ENCODE measurements around the gene NRL. TPM values are rescaled to one million over a fixed set of nuclear protein-coding genes. Genes with fewer than 3 reads are reported as not detected.
"Not testable (repeated sequence)": the region's sequence is repeated elsewhere in the genome, so short reads cannot be mapped to it uniquely, and the experiment has no call there.

The NRL gene
- total RNA-seq, 1 donor from 2014 or later: 3.5 TPM

- DNase-seq (ENCODE audit: low spot score) (no peak), ATAC-seq (no peak)
Measured at GRCh38 chr14:24127673-24128072, 12.9 kb upstream of the NRL start.

- DNase-seq (ENCODE audit: low spot score): no peak
Measured at GRCh38 chr14:24126939-24127338, 12.2 kb upstream of the NRL start.

DNA sequence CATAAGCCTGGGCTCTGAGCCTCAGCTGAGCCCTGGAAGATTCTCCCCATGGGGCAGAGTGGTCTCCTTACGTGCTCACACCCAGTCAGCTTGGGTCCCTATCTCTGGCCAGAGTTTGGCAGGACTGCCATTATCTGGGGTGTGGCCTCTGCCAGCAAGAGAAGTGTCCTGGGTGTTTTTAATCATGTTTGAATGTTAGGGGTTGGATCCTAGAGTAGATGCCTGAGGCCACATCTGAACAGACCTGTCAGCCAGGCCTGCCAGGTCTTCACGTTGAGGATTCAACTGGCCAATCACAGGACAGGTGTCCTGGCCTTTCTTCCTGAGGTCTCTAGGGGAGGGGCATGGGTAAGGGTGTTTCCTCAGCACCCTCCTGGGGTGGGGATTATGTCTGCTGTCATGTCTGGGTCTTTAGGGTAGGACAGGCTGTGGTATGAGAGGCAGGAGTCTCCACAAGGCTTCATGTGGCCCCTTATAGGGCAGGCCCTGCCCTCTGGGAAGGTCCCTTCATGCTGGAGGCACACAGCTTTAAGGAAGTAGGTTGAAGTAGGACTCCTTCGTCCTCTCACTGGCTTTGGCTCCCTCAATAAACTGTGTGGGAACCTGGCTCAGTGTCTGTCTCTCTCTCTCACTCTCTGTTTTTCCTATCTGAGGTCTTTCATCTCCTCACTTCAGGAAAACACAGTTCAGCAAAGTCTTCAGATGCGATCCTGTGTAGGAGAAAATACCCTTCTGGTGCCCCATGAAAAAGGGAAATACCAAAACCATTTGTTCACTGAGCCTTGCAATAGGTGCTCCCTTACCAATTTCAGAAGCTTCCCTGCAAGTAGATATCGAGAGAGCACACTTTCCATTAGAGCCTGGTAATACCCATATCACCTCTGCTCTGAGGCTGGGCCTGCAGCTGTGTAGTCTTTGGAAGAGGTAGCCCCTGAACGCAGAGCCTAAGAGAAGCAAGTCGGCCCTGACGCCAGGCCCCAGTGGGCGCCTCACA, 9.0 kb upstream of the NRL start:
- DNase-seq (ENCODE audit: low spot score) (no peak), ATAC-seq (peak; percentile 5)

More at GRCh38 chr14:24126939-24127338, 12.2 kb upstream of the NRL start:
- no peak for ATAC-seq

GRCh38 chr14:24122898-24123297, 8.1 kb upstream of the NRL start:
- ATAC-seq: peak; percentile 4
- DNase-seq (ENCODE audit: low spot score): no peak

- DNase-seq (ENCODE audit: low spot score): no peak
- ATAC-seq: no peak
Measured at GRCh38 chr14:24122416-24122815, 7.7 kb upstream of the NRL start.

DNA sequence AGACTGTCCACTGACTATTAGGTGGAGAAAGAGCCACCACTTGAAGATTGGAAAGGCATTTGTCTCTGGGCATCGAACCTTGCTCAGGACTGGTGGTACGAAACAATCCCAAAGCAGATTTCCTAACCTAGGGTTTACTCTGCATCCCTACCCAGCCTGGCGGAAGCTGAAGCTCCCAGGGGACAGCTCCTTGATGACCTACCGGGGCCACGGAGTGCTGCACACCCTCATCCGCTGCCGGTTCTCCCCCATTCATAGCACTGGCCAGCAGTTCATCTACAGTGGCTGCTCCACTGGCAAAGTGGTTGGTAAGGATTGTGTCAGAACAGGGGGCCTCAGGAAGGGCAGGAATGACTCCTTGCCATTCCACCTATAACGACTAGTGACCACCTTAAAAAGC, 6.5 kb upstream of the NRL start:
- no peak for ATAC-seq

DNA sequence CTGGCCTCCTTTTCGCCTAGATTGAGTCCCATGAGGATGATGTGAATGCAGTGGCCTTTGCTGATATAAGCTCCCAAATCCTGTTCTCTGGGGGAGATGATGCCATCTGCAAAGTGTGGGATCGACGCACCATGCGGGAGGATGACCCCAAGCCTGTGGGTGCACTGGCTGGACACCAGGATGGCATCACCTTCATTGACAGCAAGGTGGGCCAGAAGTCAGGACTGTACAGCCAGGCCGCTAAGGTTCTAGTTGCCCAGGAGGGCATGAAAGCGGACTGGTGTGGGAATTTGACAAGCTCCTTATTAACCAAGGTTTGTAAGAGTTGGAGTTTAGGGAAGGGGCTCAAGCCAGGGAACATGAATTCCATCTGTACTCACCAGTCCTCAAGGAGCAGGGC, 4.9 kb upstream of the NRL start:
- ATAC-seq: no peak
- no peak for DNase-seq (ENCODE audit: low spot score)

More for the DNA sequence above, 6.5 kb upstream of the NRL start:
- DNase-seq (ENCODE audit: low spot score): no peak

DNA sequence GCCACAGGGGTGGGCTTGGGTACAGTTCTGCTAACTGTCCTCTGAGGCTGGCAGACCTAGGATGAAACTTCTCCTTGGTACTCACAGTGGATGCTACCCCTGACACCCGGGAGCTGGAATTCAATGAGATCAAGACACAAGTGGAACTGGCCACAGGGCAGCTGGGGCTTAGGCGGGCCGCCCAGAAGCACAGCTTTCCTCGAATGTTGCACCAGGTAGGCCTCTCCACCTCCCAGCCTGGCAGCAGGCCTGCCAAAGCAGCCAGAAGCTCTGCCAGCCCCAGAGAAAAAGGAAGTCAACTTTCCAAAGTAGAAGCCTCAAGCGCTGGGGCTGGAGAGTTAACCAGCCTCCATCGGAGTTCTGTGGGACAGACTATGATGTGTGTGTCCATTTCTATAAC, 2.4 kb upstream of the NRL start:
- ATAC-seq (peak; percentile 14), DNase-seq (ENCODE audit: low spot score) (peak; percentile 83)

DNA sequence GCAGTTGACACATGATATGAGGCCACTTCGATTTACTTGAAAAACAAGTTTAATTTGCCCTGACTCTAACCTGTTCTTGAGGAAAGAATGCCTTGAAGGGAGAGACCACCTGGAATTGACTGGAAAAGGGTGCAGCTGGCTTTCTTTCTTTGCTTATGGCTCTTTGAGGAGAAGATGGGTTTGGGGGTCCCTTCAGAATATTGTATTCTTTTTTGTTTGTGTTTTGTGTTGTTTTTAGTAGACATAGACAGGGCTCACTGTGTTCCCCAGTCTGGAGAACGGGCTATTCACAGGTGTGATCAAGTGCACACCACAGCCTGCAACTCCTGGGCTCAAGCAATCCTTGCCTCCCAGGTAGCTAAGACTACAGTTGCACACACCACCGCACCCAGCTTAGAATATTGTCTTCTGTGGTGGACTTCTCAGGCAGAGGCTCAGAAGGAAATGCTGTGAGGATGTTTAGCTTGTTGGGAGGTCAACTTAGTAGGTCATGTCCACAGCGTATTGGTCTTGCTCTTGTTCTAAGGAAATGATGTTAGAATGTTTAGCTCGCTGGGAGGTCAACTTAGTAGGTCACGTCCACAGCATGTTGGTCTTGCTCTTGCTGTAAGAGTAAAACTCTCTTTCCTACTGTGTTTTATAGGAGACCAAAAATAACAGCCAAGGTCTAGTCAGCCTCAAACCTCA, 1.5 kb upstream of the NRL start:
- DNase-seq (ENCODE audit: low spot score) (no peak), ATAC-seq (no peak)

DNA sequence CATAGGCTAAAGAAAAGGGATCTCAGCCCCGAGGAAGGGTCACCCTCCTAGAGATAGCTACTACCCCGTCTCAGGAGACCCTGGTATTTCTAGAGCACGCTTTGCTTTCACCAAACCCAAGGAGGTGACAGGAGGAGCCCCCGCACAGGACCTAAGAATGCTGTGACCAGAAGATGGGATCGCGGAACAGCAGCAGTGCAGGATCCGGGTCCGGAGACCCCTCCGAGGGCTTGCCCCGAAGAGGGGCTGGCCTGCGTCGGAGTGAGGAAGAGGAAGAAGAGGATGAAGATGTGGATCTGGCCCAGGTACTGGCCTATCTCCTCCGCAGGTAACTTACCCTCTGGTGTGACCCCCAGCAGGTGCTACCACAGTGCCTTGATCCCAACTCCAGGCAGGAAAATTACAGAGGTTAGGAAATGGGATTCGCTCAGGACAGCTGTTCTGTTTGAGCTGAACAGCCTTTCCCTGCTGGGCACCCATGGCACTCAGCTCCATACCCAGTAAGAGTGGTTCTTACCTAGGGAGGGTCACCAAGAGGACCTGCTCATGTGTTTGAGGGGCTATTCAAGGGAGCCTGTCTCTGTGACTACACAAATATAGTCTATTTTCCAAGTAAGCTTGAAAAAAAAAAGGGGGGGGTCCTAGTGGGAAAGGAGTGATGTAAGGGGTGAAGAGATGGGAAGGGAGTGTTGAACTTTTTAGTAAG, 826 bp upstream of the NRL start:
- no peak for DNase-seq (ENCODE audit: low spot score)
- no peak for ATAC-seq

DNA sequence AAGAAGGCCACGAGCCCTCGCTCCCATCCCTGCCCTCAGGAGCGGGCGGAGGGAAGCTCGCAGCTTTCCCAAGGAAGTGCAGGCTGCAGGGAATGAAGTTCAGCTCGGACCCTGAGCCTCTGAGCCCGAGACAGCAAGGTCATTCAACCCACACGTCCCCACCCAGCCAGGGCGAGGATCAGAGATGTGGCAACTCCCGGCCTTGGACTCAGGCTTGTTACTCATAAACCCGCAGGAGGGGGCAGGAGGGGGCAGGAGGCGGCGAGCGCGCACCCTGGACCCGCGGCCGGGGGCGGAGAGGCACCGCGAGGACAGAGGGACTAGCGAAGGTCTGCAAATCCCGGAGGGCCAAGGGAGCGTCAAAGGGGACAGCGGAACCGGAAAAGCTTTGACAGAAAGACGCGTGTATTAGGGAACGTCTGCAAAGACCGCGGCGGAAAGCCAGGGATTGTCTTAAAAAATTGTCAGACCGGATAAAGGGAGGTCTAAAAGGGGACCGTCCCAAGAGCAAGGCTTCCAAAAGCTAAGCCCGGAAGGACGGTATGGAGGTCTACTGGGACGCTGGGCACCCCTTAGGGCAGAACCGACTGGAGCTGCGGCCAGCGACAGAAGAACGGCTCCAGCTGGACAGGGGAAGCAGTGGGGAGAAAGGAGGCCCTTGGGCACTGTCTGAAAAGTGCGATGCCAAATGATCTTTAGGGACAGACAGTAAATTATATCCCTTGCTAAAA, 783 bp downstream of the NRL start:
- DNase-seq (ENCODE audit: low spot score) (peak; percentile 98), ATAC-seq (peak; percentile 63)

DNA sequence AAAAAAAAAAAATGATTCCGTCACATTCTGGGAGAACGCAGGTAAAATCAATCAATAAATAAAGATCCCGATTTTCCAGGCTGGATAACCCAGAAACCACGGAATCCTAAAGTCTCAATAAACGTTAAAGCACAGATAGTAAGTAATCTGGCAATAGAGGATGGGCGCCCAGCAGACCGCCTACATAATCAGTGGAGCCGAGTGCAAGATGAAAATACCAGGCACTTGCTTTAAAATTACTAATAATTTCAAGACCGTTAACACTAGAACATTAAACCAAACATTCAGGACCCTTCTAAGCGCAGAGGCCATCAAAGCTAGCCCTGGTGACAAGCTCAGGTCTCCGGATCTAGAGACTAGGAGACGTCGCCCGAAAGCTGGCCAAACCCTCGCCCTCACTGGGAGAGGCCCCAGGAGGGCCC, 1.4 kb downstream of the NRL start:
- ATAC-seq (no peak), DNase-seq (ENCODE audit: low spot score) (no peak)

DNA sequence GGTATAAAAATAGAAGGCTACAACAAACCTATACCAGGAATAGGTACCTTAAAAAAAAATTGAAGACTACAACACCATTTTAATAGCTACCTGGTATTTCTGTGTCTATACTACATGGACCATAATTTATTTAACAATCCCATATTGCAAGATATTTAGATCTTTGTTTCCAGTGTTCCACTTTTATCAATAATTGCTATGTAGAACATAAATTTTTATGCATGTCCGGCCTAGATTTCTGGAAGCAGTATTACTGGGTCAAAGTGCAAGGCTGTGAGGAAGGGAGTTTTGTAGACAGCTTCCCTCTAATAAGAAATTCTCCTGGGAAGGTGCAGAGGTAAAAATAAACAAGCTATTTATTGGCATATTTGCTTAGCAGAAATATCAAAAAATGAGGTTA, 4.2 kb downstream of the NRL start:
- no peak for ATAC-seq
- DNase-seq (ENCODE audit: low spot score): no peak

GRCh38 chr14:24110060-24110459, 4.7 kb downstream of the NRL start:
- DNase-seq (ENCODE audit: low spot score) (no peak), ATAC-seq (no peak)

- ATAC-seq (no peak), DNase-seq (ENCODE audit: low spot score) (no peak)
Measured at GRCh38 chr14:24108336-24108874, 6.3 kb downstream of the NRL start.

DNA sequence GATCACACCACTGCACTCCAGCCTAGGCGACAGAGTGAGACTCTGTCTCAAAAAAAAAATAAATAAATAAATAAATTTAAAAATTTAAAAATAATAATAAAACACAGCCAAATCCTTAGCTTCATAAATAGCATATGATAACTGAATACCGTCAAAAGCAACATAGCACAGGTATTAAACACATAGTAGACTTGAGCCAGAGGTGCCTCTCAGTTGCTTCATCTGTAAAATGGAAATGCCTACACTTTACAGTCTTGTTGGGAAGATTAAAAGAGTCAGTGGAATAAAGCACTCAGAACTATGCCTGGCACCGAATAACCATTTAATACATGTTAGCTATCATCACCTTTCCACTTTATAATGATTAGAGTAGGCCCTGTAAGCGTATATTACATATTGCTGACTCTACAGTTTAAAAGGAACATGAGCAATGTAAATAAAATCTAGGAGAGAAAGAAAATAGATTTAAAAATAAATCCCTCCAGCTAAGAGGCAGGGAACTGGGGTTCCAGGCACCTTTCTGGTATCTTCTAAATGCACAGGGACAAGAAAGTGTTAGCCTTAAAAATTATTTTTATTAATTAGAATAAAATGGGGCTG, 8.0 kb downstream of the NRL start:
- DNase-seq (ENCODE audit: low spot score): no peak
- ATAC-seq: no peak

- DNase-seq (ENCODE audit: low spot score): not testable (repeated sequence)
- peak; percentile 7 for ATAC-seq
Measured at GRCh38 chr14:24105609-24106239, 9.0 kb downstream of the NRL start.

- no peak for DNase-seq (ENCODE audit: low spot score)
- no peak for ATAC-seq
Measured at GRCh38 chr14:24103451-24103850, 11.3 kb downstream of the NRL start.

DNA sequence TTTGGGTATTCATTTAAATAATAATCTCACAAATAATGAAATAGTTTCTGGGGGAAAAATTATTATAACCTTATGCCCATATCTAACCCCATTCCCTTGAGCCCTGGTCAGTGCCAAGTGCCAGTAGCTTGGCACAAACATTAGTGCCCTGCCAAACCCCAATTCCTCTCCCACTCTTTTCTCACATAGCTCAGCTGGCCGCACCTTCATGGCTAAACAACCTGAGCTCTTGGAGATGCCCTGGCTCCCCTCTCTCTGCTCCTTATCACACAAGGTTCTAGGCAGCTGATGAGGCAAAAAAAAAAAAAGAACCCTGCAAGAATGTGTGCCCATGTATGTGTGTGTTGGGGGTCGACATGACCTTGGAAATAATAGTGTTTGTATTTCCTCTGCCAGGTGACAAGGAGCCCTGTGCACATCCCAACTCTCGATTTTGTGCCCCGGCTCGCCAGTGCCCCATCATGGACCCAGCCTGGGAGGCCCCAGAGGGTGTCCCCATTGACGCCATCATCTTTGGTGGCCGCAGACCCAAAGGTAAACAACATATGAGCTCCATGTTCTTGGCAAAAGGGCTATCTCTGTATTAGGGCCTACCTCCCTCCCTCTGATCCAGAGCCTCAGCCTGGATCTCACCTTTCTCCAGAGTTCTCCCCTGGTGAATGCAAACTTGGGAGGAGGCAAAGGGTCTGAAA, 12.2 kb downstream of the NRL start:
- ATAC-seq (no peak), DNase-seq (ENCODE audit: low spot score) (no peak)

All from left lobe of liver (tissue), 2 donors.